HG03039 (cell line): ENCODE measurements around the gene EDC3.
"Not testable (repeated sequence)": the region's sequence is repeated elsewhere in the genome, so short reads cannot be mapped to it uniquely, and the experiment has no call there.

ENCODE experiments used
- ATAC-seq: cut with Tn5 transposase; IDR thresholded peaks from one replicate; pipeline ENCODE4 v1.9.1; 2021; ENCODE audit warnings: mild to moderate bottlenecking, moderate library complexity; ENCODE audit not compliant: unreplicated experiment

EDC3 gene

DNA sequence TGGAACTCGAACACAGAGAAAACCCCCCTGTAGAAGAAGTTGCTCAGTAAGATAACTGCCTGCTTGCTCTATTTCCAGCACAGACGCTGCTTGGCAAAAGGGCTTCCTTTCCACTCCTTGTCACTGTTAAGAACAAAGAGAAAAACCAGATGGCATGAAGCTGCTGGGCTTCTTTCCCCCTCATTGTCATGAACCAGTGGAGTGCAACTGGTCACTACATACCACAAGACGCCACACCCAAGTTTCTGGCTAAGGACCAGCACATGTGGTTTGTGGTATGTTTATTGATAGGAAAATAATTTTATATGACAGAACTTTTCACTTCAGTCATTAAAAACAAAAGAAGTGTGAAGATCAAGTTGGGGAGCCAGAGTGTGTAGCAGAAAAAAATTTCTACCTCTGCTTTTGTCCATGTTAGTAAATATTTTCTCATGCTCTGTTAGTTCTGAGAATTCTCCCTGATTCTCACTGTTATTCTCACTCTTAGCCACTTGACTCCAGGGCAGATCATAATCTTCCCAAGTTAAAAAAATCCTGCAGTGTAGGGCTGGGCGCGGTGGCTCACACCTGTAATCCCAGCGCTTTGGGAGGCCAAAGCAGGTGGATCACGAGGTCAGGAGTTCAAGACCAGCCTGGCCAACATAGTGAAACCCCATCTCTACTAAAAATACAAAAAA lies 42.3 kb downstream of the EDC3 start:
- ATAC-seq, result no peak

- no peak for ATAC-seq
Measured at GRCh38 chr15:74651242-74651741, 44.5 kb downstream of the EDC3 start.

DNA sequence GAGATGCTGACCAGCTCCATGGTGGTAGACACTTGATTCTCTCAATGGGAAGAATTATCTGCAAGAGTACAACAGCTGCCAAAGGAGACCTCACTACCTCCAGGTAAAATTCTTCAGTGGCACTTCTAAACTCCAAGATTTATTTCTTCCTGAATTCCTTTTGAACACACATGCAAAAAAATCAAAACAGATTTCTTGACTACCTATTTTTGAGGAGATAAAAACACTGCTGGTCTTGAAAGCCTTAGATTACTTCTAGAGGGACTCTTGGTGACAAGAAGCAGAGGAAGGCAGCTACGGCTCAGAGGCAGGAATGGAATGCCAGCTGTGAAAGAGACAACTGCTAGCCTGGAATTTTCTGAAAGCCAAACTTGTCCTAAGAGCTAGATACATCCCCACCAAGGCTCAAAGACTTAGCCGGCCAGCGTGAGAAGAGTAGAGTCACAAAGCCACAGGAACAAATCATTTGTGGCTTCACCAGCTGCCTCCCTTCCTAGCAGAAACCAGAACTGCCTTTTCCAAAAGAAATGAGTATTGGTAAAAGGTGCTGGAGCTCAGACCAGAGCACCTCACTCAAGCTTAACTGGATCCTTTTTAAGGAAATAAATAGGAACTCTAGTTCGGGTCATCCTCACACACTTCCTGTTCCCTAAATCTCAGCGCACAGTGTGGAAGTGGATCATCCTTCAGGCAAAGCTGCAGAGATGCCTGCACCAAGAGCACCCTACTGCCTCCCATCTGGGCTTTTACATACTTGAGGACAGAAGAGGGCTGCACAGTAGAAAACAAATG lies 47.6 kb downstream of the EDC3 start:
- ATAC-seq, result no peak

DNA sequence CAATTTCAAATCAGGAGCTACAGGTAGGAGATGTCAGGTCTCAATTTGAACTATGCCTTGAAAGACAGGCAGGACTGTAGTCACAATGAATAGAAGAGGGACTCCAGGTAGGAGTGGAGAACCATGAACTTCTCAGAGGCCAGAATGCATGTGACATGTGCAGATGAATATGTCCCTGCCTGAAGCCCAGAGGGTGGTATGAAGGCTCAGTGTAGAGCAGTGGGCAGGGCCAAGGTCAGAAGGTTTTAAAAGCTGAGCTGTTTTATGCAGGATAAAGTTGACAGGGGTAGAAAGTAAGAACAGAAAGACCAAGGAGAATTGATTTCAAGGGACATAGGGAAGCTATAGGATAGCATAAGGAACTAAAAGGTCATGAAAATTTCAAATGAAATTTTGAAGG lies 49.3 kb downstream of the EDC3 start:
- no peak for ATAC-seq

GRCh38 chr15:74643665-74644204 lies 52.1 kb downstream of the EDC3 start:
- no peak for ATAC-seq

GRCh38 chr15:74642734-74643664 lies 52.8 kb downstream of the EDC3 start:
- no peak for ATAC-seq

DNA sequence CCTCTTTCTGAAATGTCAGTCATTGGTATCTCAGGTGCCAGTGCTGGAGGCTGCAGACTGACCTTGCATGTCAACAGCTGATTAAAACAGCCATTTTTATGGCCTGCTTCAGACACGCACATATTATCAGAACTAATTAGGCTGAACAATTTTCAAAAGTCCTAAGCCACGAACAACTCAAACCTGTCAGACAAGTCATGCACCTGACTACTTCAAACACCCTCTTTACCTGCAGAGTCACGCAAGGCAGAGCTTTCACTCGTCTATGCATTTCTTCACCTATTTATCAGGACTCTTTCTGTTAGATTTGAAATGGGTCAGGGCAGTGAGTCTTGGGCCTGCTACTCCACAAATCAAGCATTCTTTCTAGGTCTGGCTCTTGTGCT lies 53.5 kb downstream of the EDC3 start:
- ATAC-seq, result no peak

GRCh38 chr15:74641151-74641550 lies 54.7 kb downstream of the EDC3 start:
- no peak for ATAC-seq

- ATAC-seq, result no peak
Measured at GRCh38 chr15:74636984-74637383, 58.8 kb downstream of the EDC3 start.

DNA sequence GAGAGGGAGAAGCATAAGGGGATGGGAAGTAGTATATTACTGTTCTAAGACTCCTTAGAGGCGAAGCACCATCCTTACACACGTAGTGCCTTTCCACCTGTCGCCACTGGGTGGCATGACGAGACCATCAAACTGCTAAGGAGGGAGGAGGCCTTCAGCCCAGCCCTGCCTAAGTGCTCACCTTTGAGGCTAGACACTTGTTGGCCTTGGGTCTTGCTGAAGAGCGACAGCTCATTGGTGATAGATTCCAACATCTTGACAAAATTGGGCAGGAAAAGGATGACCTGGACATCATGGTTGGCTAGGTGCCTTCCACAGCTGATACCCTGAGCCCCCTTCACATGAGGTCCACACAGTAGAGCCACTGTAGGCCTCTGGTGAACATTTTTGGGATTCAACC lies 60.6 kb downstream of the EDC3 start:
- no peak for ATAC-seq

DNA sequence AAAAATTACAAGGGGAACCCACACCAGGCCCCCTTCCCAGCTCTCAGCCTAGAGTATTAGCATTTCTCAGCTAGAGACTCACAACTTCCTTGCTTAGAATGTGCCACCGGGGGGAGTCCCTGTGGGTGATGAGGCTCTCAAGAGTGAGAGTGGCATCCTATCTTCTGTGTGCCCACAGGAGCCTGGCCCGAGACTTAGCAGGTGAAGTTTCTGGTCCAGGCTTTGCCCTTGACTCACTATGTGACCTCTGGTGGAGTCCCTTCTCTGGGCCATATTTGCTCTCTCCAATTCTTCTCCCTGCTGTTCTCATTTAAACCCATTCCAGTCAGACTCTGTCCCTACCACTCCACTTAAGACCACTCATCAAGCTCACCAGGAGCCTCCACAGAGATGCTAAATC lies 62.0 kb downstream of the EDC3 start:
- ATAC-seq, result no peak

DNA sequence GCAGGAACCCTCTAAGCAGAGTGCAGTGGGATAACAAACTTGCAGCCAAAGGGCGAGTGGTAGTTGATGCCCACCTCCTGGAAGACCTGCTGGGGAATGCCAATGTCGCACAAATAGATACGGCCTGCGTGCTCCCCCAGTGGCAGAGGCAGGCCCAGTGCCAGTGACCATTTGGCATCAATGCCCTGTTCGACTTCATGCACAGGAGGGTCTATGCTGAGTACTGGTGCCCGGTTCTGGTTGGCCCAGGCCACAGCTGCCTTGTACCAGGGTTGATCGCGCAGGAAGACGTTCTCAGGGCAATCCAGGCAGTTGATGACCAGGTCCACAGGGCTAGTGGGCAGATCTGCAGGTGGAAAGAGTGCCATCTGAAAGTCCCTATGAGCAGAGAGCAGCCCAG lies 63.2 kb downstream of the EDC3 start:
- ATAC-seq, result no peak

- no peak for ATAC-seq
Measured at GRCh38 chr15:74631935-74632560, 63.8 kb downstream of the EDC3 start.

DNA sequence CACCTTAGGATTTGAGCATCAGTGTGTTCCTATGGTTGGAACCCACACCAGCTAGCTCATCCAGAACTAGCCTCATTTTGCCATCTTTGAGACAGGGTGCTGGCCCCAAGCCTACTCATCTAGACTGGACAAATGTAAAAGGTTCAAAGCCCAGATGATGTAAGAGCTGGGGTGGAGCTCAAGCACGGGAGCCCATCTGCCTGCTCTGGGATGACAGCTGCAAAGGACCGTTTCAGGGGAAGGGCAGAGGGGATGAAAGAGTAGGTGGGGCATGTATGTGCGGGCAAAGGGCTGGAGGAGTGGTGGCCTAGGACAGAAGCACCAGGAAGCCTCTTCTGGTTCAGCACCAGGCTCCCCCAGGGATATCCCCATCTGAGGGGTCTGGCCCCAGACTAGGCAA lies 64.4 kb downstream of the EDC3 start:
- no peak for ATAC-seq

- ATAC-seq, result no peak
Measured at GRCh38 chr15:74631087-74631385, 64.8 kb downstream of the EDC3 start.

- no peak for ATAC-seq
Measured at GRCh38 chr15:74630284-74631086, 65.3 kb downstream of the EDC3 start.

- ATAC-seq, result not testable (repeated sequence)
Measured at GRCh38 chr15:74629696-74630095, 66.1 kb downstream of the EDC3 start.

GRCh38 chr15:74628949-74629348 lies 66.9 kb downstream of the EDC3 start:
- ATAC-seq, result no peak

DNA sequence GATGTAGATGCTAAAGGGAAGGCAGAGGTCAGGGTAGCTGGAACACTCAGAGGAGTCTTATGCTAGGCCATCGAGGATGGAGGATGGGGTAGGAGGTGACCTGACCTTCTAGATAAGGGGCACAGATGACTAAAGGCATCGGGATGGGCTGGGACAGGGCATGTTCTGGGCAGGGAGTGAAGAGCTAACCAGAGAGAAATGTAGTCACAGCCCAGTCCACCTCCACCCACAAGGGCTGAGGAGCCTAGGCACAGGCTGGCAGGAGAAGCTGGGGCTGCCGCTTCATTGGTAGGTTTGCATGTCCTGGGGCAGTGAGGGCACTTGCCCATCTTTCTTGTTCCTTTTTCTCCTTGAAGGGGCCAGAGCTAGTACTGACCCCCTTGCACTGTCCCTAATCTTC lies 67.6 kb downstream of the EDC3 start:
- no peak for ATAC-seq

GRCh38 chr15:74627766-74628165 lies 68.1 kb downstream of the EDC3 start:
- no peak for ATAC-seq
